Renal pelvis (tissue), 4 donors: ENCODE measurements around the gene PRSS2. TPM values are rescaled to one million over a fixed set of nuclear protein-coding genes. Genes with fewer than 3 reads are reported as not detected.
"Not testable (repeated sequence)": the region's sequence is repeated elsewhere in the genome, so short reads cannot be mapped to it uniquely, and the experiment has no call there.

ENCODE experiments used
- DNase-seq: peaks from one replicate; pipeline ENCODE4 v3.0.0-alpha.2; 2013
- polyA plus RNA-seq, 3 donors: library from polyadenylated mRNA; unstranded; fragments of 120-200 nt; gene quantifications; one replicate each; pipeline ENCODE4 v1.2.1, GENCODE V29; 2013; ENCODE audit not compliant: insufficient read length in 3 of 3

PRSS2 gene
- polyA plus RNA-seq, 3 donors, result not detected

DNA sequence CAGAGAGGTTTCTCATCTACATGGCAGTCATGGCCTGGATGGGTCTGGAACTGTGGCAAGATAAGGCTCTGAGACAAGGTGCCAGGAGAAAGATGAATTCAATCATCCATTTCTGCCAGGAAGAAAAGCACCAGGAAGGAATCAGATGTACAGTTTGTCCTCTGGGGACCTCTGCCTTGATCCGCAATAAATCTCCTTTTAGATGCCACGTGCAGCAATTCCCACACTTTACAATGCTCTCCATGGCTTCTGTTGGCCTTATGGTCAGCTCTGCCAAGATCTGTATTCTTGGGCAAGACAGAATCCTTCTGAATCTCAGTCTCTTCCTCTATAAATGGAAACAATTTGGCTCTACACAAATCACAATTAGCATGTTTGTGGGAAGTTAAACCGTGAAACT is 12.5 kb upstream of the PRSS2 start:
- not testable (repeated sequence) for DNase-seq

GRCh38 chr7:142759433-142759832 is 11.3 kb upstream of the PRSS2 start:
- no peak for DNase-seq

DNA sequence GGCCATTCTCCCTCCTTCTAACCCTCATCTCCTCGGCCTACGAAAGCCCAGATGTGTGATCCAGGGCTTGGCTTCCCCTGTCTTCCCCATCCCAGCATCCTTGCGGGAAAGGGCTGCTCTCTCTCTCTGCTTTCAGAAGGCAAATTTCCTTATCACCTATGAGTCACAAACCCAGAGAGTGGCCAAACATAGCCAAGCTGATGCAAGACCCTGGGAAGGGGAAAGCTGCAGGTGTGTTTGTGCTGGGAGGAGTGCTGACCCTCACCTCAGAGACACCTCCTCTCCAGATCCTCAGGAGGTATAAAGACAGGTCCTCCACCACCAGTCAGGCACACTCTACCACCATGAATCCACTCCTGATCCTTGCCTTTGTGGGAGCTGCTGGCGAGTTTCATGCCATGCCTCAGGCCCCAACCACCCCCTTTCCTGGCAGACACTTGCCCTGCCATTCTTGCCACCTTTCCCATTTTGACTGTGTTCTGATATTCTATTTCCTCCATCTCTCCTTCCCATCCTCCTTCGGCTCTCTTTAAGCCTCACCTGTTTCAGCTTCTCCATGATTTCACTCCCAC is 10.6 kb upstream of the PRSS2 start:
- no peak for DNase-seq

- not testable (repeated sequence) for DNase-seq
These were observed 9.2 kb upstream of the PRSS2 start for GRCh38 chr7:142761606-142762005.

DNA sequence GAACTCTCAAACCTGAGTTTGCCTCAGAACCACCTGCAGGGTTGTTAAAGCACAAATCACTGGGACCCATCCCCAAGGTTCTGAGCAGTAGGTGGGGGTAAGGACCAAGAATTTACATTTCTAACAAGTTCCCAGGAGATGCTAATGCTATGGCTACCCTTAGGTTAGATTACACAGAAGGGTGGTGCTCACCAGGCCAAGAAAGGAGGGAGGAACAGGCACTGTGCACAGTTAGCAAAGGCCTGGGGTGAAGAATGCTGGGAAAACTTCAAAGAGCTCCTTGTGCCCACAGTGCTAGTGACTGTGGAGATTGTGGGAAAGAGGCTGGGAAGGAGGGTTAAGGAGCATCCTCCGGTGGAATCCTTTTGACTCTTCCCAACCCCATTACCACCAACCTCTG is 8.7 kb upstream of the PRSS2 start:
- DNase-seq, result no peak

- DNase-seq, result no peak
These were observed 3.3 kb upstream of the PRSS2 start for GRCh38 chr7:142767451-142767850.

DNA sequence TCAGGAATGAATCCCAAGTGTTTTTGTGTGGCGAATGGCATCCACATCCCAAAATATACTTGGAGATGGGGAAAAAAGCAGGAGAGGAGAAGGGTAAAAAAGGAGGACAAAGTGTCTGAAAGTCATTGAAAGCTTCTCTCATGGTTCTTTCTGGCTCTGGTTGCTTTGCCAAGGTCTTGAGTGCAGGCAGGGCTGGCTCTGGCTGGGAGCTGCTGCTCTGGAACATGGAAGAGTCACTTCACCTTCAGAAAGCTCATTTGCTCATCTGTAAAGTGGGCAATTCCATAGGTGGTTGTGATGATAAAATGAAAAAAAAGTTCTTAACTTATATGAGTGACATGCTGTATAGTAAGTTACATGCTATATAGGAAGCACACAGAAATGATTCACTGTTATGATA is 2.9 kb upstream of the PRSS2 start:
- no peak for DNase-seq

DNA sequence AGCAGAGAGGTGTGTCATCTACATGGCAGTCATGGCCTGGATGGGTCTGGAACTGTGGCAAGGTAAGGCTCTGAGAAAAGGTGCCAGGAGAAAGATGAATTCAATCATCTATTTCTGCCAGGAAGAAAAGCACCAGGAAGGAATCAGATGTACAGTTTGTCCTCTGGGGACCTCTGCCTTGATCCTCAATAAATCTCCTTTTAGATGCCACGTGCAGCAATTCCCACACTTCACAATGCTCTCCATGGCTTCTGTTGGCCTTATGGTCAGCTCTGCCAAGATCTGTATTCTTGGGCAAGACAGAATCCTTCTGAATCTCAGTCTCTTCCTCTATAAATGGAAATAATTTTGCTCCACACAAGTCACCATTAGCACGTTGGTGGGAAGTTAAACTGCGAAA is 1.9 kb upstream of the PRSS2 start:
- not testable (repeated sequence) for DNase-seq

DNA sequence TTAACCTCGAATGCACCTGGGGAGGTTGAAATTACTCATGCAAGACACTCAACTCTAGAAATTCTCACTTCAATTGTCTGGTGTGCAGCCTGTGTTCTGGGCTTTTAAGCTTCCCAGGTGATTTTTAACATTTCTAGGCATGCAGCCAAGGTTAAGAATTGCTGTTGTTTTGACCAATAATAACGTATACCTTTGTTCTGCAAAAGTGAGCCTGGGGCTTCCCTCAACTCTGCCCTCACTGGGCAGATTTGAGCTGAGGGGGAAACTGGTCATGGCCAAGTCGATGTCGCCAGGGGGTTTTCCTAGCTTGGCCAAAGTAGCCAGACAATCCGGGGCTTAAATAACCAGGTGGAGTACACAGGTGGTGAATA is 568 bp downstream of the PRSS2 start:
- DNase-seq, result peak; percentile 11

DNA sequence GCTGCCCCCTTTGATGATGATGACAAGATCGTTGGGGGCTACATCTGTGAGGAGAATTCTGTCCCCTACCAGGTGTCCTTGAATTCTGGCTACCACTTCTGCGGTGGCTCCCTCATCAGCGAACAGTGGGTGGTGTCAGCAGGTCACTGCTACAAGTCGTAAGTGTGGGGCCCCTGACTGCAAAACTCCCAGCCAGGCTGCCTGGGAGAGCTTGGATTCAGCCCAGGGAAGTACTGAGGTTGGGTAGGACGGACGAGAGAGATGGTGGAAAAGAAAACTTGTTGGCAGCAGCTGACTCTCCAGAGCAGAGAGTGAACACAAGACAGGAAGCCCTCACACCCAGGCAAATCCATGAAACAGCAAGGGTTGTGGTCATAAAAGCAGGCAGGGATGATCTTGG is 1.3 kb downstream of the PRSS2 start:
- no peak for DNase-seq

DNA sequence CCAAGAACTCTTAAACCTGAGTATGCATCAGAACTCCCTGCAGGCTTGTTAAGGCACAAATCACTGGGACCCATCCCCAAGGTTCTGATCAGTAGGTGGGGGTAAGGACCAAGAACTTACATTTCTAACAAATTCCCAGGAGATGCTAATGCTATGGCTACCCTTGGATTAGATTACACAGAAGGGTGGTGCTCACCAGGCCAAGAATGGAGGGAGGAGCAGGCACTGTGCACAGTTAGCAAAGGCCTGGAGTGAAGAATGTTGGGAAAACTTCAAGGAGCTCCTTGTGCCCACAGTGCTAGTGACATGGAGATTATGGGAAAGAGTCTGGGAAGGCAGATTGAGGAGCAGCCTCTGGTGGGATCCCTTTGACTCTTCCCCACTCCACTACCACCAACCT is 1.9 kb downstream of the PRSS2 start:
- DNase-seq, result no peak

DNA sequence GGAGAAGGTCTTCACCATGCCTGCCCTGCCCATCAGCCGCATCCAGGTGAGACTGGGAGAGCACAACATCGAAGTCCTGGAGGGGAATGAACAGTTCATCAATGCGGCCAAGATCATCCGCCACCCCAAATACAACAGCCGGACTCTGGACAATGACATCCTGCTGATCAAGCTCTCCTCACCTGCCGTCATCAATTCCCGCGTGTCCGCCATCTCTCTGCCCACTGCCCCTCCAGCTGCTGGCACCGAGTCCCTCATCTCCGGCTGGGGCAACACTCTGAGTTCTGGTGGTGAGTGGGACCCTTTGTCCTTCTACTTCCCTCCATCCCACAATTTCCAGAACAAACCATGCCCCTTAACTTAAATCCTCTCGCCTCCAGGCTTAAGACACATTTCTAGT is 2.5 kb downstream of the PRSS2 start:
- DNase-seq, result no peak

DNA sequence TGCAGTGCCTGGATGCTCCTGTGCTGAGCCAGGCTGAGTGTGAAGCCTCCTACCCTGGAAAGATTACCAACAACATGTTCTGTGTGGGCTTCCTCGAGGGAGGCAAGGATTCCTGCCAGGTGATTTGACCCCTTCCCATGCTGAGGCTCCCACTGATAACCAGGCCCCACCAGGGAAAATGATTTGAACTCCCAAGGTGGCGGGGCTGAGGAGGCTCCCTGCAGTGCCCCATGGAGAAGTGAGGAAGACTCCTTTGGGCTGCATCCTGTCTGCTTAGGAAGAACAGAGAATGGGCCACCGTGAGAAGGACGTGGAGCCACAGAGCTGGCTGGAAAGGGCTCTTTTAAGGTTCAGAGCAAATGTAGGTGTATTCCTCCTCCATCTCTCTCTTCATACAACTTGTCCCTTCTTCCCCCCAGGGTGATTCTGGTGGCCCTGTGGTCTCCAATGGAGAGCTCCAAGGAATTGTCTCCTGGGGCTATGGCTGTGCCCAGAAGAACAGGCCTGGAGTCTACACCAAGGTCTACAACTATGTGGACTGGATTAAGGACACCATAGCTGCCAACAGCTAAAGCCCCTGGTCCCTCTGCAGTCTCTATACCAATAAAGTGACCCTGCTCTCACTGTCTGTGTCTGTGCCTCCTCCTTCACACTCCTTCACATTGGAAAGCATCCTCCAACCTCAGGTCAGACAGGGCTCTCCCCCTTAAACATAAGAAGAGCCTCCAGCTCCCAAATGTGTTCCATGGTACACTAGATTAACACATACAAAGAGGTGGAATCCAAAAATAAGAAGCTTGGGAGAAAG is 3.4 kb downstream of the PRSS2 start:
- no peak for DNase-seq

GRCh38 chr7:142774826-142775225 is 4.1 kb downstream of the PRSS2 start:
- no peak for DNase-seq

- not testable (repeated sequence) for DNase-seq
These were observed 4.8 kb downstream of the PRSS2 start for GRCh38 chr7:142775351-142776115.

DNA sequence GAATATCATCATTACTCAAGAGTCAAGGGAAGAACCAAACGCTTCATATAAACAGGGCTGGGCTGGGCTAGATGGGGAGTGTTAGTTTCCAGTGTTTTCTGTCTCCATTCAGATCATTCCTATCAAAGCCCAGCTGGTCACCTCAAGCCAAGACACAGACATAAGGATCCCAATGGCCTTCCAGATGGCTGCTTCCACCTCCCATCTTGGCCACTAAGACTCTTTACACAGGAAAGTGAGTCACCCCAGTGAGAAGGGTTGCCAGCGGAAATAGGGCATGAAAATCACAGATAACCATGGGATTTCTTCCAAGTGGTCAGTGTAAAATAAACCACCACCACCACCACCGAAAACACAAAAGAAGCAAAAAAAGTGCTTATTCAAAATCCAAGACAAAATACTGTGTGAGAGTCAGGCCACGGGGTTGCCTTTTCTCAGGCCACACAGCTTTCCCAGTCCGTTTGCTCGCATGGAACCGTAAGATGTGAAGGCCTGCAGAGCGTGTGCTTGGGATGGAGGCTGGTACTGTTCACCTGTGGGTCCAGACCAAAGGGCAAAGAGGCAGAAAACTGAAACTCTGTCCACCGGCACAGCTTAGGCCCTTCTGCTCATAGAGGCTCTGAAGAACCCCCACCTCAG is 5.6 kb downstream of the PRSS2 start:
- no peak for DNase-seq

DNA sequence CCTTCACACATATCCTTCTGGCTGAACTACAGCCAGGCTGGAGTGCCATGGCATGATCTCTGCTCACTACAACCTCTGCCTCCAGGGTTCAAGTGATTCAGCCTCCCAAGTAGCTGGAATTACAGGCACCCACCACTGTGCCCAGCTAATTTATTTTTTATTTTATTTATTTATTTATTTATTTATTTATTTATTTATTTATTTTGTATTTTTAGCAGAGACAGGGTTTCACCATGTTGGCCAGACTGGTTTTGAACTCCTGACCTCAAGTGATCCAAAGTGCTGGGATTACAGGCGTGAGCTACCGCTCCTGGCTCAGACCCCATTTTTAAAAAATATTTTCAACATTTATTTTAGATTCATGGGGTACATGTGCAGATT is 6.1 kb downstream of the PRSS2 start:
- DNase-seq, result not testable (repeated sequence)

DNA sequence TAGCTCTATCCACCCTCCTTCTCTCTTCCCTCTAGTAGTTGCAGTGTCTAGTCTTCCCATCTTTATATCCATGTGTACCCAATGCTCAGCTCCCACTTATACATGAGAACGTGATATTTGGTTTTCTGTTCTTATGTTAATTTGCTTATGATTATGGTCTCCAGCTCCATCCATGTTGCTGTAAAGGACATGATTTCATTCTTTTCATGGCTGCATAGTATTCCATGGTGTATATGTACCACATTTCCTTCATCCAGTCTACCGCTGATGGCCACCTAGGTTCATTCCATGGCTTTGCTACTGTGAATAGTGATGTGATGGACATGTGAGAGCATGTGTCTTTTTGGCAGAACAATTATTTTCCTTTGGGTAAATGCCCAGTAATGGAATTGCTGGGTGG is 6.5 kb downstream of the PRSS2 start:
- DNase-seq, result no peak

DNA sequence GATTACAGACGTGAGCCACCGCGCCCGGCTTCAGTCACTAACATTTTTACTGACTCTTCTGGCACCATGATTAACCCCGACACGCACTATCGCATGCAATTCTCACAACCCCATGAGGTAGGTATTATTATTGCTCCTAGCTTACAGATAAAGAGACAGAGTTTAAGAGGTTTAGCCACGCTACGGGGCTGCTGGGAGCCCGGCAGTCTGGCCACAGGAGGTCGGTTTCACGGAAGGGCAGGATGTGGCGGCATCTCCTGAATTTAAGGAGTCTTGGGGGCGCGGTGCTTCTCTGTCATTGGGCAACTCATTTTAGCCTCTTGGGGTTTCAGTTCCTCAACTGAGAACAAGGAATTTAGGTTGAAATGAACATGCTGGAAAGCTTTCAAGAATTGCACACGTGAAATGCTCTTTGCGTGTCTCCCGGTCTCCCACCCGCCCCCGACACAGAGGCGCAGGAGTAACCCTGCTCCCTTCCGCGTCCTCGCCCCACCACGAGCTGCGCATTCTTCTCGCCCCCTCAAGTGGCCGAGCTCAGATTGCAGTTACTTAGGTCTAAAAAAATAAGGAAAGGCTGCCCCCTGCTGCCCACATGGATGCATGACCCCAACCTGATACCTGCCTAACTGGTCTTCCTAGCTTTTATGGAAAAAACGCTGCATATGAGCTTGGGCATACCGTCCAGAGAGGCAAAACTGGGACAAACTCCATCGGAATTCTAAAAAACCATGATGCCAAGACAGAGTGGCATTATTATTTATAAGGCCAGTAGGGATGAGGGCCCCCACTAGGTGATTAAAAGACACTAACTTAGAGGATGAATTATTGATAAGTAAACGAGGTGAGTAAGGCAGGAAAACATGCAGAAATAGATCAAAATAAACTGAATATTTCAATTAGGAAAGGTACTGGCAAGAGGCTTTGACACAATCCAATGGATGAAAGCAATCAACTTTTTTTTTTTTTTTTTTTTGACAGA is 12.4 kb downstream of the PRSS2 start:
- peak; percentile 90 for DNase-seq

DNA sequence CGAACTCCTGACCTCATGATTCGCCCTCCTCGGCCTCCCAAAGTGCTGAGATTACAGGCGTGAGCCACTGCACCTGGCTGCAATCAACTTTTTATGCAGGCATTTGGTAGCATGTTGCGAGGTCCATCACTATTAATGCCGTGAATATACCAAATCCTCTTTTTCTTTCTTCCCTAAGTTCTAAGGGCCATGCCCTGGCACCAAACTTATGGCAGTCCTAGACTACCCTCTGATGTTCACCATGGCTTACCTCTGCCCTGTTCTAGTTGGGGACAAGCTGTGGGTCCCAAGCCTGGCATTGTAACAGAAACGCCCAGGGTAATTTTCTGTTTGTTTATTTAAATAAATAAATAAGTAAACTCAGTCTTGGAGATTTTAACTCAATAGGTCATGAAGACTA is 13.3 kb downstream of the PRSS2 start:
- no peak for DNase-seq

DNA sequence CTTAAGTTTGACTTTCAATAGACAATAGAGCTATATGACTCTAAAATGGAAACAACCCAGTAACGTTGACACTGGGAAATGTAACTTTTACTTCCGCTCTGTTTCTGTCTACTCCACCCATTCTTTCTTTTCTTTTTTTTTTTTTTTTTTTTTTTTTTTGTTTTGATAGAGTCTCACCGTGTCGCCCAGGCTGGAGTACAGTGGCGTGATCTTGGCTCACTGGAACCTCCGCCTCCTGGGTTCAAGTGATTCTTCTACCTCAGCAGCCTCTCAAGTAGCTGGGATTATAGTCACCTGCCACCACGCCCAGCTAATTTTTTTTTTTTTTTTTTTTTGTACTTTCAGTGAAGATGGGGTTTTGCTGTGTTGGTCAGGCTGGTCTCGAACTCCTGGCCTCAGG is 13.9 kb downstream of the PRSS2 start:
- DNase-seq, result no peak
